Thyroid gland (tissue), 4 donors: ENCODE measurements around the gene KDM5B. TPM values are rescaled to one million over a fixed set of nuclear protein-coding genes. Genes with fewer than 3 reads are reported as not detected.
A peak's percentile ranks its signal among the peaks of the same experiment; 100 is the strongest.

Experiments
- DNase-seq, 2 donors: peaks; one replicate each; pipeline ENCODE4 v3.0.0-alpha.2; 2019
- H3K27ac ChIP-seq, 3 donors: fragments of 200-600 bp; sonication (generic); 1 replicate in 2 of 3; 2 replicates in 1 of 3; pipeline ENCODE4 v1.5.1; 2016 to 2019; ENCODE audit warnings: mild to moderate bottlenecking in 1 of 3, moderate library complexity in 1 of 3
- H3K27me3 ChIP-seq: fragments of 200-600 bp; sonication (generic); one replicate; pipeline ENCODE4 v1.5.1; 2019
- H3K36me3 ChIP-seq, 2 donors: fragments of 200-600 bp; sonication (generic); one replicate each; pipeline ENCODE4 v1.5.1; 2016 to 2019
- H3K4me1 ChIP-seq, 2 donors: fragments of 200-600 bp; sonication (generic); one replicate each; pipeline ENCODE4 v1.5.1; 2017 to 2019
- H3K4me3 ChIP-seq, 3 donors: fragments of 200-600 bp; sonication (generic); replicated peaks in 1 of 3; 1 replicate in 2 of 3; 2 replicates in 1 of 3; pipeline ENCODE4 v1.5.1; 2016; ENCODE audit warnings: mild to moderate bottlenecking in 1 of 3
- H3K9me3 ChIP-seq: fragments of 200-600 bp; sonication (generic); one replicate; pipeline ENCODE4 v1.5.1; 2017
- POLR2A ChIP-seq, 2 donors: fragments of 450-650 bp; IDR thresholded peaks; one replicate each; pipeline ENCODE4 v1.6.1; 2017; ENCODE audit warnings: antibody characterized with exemption in 2 of 2, mild to moderate bottlenecking in 2 of 2, moderate library complexity in 1 of 2
- WGBS, 2 donors: methylation state at CpG; one replicate each; pipeline ENCODE4 v1.1.5; 2017; 5-methylcytosine and 5-hydroxymethylcytosine counted together
- intact Hi-C: fragments of 100-400 bp; cut with DNase I; formaldehyde crosslinking; loops from one replicate; pipeline ENCODE4 v1.15.1; 2023
- total RNA-seq, 4 donors: library from RNA; depleted of rRNA; stranded (reverse); fragments of >200 nt; gene quantifications; one replicate each; pipeline ENCODE4 v1.2.3, GENCODE V29; 2016
- TF ChIP-seq, protein P1 (sequence below), 6 experiments: fragments of 200-600 bp in 3 of 6; fragments of 450-650 bp in 3 of 6; sonication (generic) in 3 of 6; IDR thresholded peaks; one replicate each; pipeline ENCODE4 v1.5.1; 2016 to 2019; ENCODE audit warnings: antibody characterized with exemption in 6 of 6, mild to moderate bottlenecking in 2 of 6, inconsistent platforms in 1 of 6, moderate library complexity in 1 of 6

Gene KDM5B
- total RNA-seq, 4 donors from 2014 or later, result 53.1 to 78.5 (median 61.2) TPM

DNA sequence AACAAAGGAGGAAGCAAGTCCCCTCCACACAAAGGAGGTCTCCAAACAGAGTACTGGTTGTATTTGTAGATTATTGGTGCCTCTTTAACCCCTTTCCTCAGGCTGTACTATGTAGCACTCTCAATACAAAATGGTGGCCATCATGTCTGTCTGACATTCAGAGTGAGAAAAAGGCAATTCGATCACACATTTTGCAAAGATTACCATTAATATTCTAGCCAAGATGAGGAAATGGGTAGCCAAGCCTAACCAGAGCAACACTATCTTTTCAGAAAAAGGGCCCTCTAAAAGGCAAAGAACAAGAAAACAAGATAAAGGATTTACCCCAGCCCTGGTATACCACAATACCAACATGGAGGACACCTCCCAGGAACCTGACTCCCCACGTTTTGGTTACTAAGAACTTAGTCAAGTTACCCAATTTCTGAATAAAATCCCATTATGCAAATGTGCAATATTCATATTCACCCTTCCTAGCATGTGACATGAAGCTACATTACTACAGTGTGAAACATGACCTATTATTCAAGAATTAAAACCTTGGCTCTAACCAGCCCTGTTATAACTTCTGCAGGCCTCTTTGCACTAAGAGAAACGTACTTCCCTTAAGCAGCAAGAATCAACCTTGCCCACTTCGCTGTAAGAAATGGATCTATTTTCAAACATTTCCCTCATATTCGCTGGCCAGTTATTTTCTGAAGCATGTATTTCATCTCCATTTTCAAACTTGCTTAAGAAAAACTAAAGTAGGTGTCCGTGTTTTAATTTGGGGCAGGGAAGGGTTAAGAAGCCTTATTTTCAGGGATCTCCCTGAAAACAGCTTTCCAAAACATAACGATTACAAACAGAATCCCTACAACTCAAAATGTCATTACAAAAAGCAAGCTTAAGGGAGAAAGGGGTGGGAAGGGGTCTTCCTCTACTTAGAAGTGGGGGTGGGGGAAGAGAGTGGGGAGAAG is 2.1 kb downstream of the KDM5B start:
- intact Hi-C loops, result no loop called here
- peak overlapping the region; percentile 72 to 99 (median 89) for H3K4me3 ChIP-seq
- no peaks in the 10 kb centered on the region for H3K9me3 ChIP-seq
- H3K27ac ChIP-seq, result peak overlapping the region; percentile 50 to 85 (median 84)
- TF ChIP-seq, protein P1, sequence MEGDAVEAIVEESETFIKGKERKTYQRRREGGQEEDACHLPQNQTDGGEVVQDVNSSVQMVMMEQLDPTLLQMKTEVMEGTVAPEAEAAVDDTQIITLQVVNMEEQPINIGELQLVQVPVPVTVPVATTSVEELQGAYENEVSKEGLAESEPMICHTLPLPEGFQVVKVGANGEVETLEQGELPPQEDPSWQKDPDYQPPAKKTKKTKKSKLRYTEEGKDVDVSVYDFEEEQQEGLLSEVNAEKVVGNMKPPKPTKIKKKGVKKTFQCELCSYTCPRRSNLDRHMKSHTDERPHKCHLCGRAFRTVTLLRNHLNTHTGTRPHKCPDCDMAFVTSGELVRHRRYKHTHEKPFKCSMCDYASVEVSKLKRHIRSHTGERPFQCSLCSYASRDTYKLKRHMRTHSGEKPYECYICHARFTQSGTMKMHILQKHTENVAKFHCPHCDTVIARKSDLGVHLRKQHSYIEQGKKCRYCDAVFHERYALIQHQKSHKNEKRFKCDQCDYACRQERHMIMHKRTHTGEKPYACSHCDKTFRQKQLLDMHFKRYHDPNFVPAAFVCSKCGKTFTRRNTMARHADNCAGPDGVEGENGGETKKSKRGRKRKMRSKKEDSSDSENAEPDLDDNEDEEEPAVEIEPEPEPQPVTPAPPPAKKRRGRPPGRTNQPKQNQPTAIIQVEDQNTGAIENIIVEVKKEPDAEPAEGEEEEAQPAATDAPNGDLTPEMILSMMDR (IDR thresholded peaks at IDR 0.05), result no peak
- TF ChIP-seq POLR2A (IDR thresholded peaks at IDR 0.05), result no peak
- peaks cover 17 to 25% of the 10 kb centered on the region in 2 donors for H3K4me1 ChIP-seq
- H3K36me3 ChIP-seq, result no peaks in the 10 kb centered on the region
- H3K27me3 ChIP-seq, result no peaks in the 10 kb centered on the region
- no peak for DNase-seq
- WGBS, 2 donors, result 37 to 38% methylated on average over 7 of the region's 7 CpGs

DNA sequence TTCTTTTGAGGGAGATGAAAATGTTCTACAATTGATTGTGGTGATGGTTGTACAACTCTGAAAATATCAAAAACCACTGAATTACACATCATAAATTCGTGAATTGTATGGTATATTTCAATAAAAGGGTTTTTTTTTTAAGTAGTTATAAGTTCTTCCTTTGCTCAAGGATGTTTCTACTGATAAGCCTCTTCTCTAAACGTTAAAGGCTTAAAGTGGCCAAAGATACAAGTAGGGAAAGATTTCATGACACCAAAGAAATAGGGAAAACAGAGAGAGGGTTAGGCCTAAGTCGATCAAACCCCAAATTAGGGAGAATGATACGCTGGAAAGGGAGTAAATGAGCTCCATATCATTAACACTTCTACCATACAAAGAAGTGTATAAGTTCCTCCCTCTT is 4.1 kb downstream of the KDM5B start:
- Histone ChIP-seq H3K9me3 (no peaks in the 10 kb centered on the region), H3K27ac (no peak overlapping the region), H3K4me3 (no peak overlapping the region), H3K36me3 (no peaks in the 10 kb centered on the region), H3K27me3 (no peaks in the 10 kb centered on the region), H3K4me1 (peaks cover 17 to 25% of the 10 kb centered on the region in 2 donors)
- no peak for DNase-seq
- intact Hi-C loops, result no loop called here
- TF ChIP-seq POLR2A (IDR thresholded peaks at IDR 0.05), result no peak
- TF ChIP-seq, protein P1 (IDR thresholded peaks at IDR 0.05), result no peak
- 73 to 74% methylated on average over 4 of the region's 4 CpGs for WGBS, 2 donors

DNA sequence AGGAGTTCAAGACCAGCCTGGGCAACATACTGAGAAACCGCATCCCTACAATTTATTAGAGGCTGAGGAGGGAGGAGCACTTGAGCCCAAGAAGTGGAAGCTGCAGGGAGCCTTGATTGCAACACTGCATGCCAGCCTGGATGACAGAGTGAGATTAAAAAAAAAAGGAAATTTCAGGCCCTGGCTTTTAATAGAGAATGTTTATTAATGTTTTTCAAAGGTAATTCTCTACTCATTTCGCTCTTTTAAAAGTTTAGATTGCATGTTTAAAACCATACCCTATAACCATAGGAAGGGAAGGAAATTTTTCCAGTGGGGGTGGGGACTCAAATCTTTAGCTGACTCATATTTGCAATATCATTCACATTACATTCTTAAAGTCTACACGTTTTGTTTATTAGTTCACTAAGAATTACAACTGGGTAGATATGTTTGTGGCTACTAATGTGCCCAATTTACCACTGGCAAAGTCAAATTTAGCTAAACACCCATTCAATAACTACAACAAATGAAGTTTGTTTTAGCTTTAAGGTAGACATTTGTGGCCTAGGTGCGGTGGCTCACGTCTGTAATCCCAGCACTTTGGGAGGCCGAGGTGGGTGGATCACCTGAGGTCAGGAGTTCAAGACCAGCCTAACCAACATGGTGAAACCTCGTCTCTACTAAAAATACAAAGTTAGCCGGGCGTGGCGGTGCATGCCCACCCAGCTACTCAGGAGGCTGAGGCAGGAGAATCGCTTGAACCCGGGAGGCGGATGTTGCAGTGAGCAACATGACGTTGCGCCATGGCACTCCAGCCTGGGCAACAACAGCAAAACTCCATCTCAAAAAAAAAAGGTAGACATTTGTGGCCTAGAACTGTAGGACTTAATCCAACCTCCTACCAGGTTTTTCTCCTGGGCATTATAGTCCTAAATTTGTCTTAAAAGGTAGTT is 5.0 kb downstream of the KDM5B start:
- 86 to 93% methylated on average over 15 of the region's 15 CpGs for WGBS, 2 donors

DNA sequence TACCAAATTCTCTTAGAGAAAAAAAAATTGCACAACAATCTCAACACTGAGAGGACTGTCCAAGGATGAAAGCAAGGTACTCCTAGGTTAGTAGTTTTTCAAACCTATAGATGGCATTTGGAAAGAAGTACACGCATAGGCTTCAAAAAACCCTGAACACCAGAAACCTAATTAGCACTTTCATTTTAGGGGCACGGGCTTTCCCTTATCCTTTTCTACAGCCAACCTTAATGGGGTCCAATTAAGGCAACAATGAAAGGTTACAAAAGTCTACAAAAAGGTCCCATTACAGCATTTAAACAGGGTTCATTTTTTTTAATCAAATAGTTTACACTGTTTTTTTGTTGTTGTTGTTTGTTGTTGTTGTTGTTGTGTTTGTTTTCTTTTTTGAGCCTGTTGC is 6.2 kb downstream of the KDM5B start:
- Histone ChIP-seq H3K27me3 (no peaks in the 10 kb centered on the region), H3K27ac (no peak overlapping the region), H3K4me1 (peaks cover 17 to 25% of the 10 kb centered on the region in 2 donors), H3K4me3 (no peak overlapping the region), H3K36me3 (no peaks in the 10 kb centered on the region), H3K9me3 (no peaks in the 10 kb centered on the region)
- no peak for DNase-seq
- WGBS, 2 donors, result 73 to 74% methylated on average over 2 of the region's 2 CpGs
- TF ChIP-seq, protein P1 (IDR thresholded peaks at IDR 0.05), result no peak
- no peak for TF ChIP-seq POLR2A (IDR thresholded peaks at IDR 0.05)
- intact Hi-C loops, result no loop called here

More for the DNA sequence above, 5.0 kb downstream of the KDM5B start:
- Histone ChIP-seq H3K36me3 (no peaks in the 10 kb centered on the region), H3K27me3 (no peaks in the 10 kb centered on the region), H3K27ac (no peak overlapping the region), H3K4me3 (no peak overlapping the region), H3K9me3 (no peaks in the 10 kb centered on the region), H3K4me1 (peaks cover 17 to 25% of the 10 kb centered on the region in 2 donors)
- TF ChIP-seq, protein P1 (IDR thresholded peaks at IDR 0.05), result no peak
- TF ChIP-seq POLR2A (IDR thresholded peaks at IDR 0.05), result no peak
- intact Hi-C loops, result no loop called here
- no peak for DNase-seq
